ENCODE measurements around the gene DCTD. TPM values are rescaled to one million over a fixed set of nuclear protein-coding genes. Genes with fewer than 3 reads are reported as not detected.

DCTD gene
- total RNA-seq, 1 experiment from 2014 or later = 100 TPM

DNA sequence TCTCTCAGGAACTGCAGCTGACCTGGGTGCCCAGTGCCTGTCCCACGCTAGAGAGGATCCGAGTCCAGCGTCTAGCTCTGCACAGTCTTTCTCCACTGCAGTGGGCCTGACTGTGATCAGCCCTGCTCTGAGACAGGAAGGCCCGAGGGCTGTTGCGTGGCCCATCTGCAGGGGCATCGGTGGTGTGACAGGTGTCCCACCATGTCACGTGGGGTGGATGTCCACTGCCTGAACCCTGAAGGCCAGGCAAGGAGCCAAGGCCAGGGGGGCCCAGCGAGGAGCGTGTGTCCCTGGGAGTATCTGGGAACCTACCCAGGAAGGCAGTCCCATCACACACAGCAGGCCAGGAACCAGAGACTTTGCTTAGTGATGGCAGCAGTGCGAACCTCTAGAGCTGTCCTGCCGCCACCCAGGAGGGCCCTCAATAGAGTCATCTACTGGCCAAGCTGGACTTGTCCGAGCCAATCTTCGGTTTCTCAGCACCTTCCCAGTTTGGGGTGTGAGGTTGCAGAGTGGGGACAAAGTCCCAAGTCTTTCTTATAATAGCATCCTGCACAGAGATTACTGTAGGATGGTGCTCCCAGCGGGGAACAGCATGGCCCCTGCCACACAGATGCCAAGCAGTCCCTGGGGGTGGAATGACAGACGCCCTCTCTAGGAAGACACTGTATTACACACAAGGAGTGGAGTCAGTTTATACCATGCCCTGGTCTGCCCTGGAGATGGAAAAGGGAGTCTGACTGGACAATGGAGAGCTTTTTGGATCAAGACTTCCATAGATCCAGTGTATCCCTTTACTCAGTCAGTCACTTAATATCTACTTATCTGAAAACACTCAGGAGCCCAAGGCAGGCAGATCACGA lies 38.3 kb downstream of the DCTD start:
- Histone ChIP-seq H2AK5ac (ENCODE audit: insufficient read length, low read length) (no peak overlapping the region), H3K14ac (ENCODE audit: insufficient read depth, low read length) (no peak overlapping the region; the same call in 1 of the 2 replicates), H2BK20ac (ENCODE audit: low read depth, low read length, poor library complexity, severe bottlenecking) (no peak overlapping the region), H3T11ph (ENCODE audit: low read length) (no peak overlapping the region), H3K9me3 (ENCODE audit: control insufficient read depth, low read depth, low read length) (no peaks in the 10 kb centered on the region), H3K56ac (ENCODE audit: insufficient read length, low read depth, low read length) (no peak overlapping the region), H3K9ac (ENCODE audit: extremely low read depth, insufficient read length, low read length) (no peak overlapping the region), H4K91ac (ENCODE audit: insufficient read length, low read depth, low read length) (no peak overlapping the region), H2BK15ac (ENCODE audit: low read depth, low read length) (no peak overlapping the region), H3K4me2 (ENCODE audit: insufficient read depth, insufficient read length, low read length) (no peak overlapping the region), H2BK5ac (ENCODE audit: insufficient read length, low read length) (no peak overlapping the region), H3K27me3 (ENCODE audit: insufficient read depth, low read length) (no peaks in the 10 kb centered on the region), H4K20me1 (ENCODE audit: control insufficient read depth, insufficient read depth, insufficient read length) (no peaks in the 10 kb centered on the region), H3K23me2 (ENCODE audit: insufficient read length, low read depth, low read length, poor library complexity, severe bottlenecking) (no peaks in the 10 kb centered on the region), H3K18ac (ENCODE audit: insufficient read length, low read depth, low read length) (no peak overlapping the region), H3K27ac (ENCODE audit: insufficient read length, low read depth, low read length) (no peak overlapping the region), H2BK120ac (ENCODE audit: low read depth, low read length, poor library complexity, severe bottlenecking) (no peak overlapping the region), H2BK12ac (ENCODE audit: insufficient read length, low read depth, low read length) (no peak overlapping the region), H3K4me1 (ENCODE audit: insufficient read depth, low read length) (no peaks in the 10 kb centered on the region), H2AFZ (ENCODE audit: low read length) (no peak overlapping the region), H4K8ac (replicated peaks; ENCODE audit: insufficient read length, low read depth, low read length) (no peak overlapping the region), H3K23ac (ENCODE audit: insufficient read length, low read depth, low read length) (no peak overlapping the region), H3K79me1 (ENCODE audit: insufficient read depth, low read depth, low read length, poor library complexity, severe bottlenecking) (no peaks in the 10 kb centered on the region), H3K79me2 (ENCODE audit: insufficient read depth, low read length) (no peaks in the 10 kb centered on the region), H3K4ac (ENCODE audit: low read depth, low read length) (no peak overlapping the region), H4K5ac (ENCODE audit: insufficient read length, low read depth, low read length) (no peak overlapping the region)
- TF ChIP-seq CTCF (conservative IDR thresholded peaks at IDR 0.05) = no peak
- WGBS (ENCODE audit: extremely low coverage, insufficient read length, low lambda C conversion rate) = no CpG with 5 or more reads among the region's 16 CpGs
- H3K36me3 Mint-ChIP-seq (ENCODE audit: insufficient read depth in 1 of 3, low read depth in 3 of 3) = peaks cover 12 to 19% (median 14%) of the 10 kb centered on the region in 3 experiments; a peak in 6 of 7 replicates
- peak overlapping the region in 1 of 3 experiments; percentile 73; a peak in 1 of 7 replicates for H3K27ac Mint-ChIP-seq
- peaks cover 0 to 5% of the 10 kb centered on the region in 2 experiments; a peak in 1 of 4 replicates for H3K4me1 Mint-ChIP-seq
- H3K27me3 Mint-ChIP-seq (ENCODE audit: low read depth) = no peaks in the 10 kb centered on the region
- H3K9me3 Mint-ChIP-seq = peaks cover 8 to 9% of the 10 kb centered on the region in 2 experiments; a peak in 3 of 5 replicates
- no peak for DNase-seq
- H3K4me3 Mint-ChIP-seq = no peak overlapping the region
